GM23338 (cell line): Measurements from ENCODE around the gene MSH2. TPM values are rescaled to one million over a fixed set of nuclear protein-coding genes. Genes with fewer than 3 reads are reported as not detected.

ENCODE experiments used
- ATAC-seq: fragments of 200-7000 bp; cut with Tn5 transposase; 3 replicates; pipeline ENCODE4 v1.9.1; 2020
- DNase-seq: peaks from one replicate; pipeline ENCODE4 v3.0.0-alpha.2; 2015; ENCODE audit warnings: low spot score
- H2AFZ ChIP-seq: fragments of 200-600 bp; sonication (generic); 2 replicates; pipeline ENCODE4 v1.8.0; 2016; ENCODE audit warnings: antibody characterized with exemption, mild to moderate bottlenecking, moderate library complexity
- H3F3A ChIP-seq: fragments of 200-600 bp; sonication (generic); replicated peaks from 2 replicates; pipeline ENCODE4 v1.8.0; 2017; ENCODE audit warnings: antibody characterized with exemption, mixed run types, low read depth
- H3K27ac ChIP-seq: fragments of 200-600 bp; sonication (generic); 2 replicates; pipeline ENCODE4 v1.6.1; 2016; ENCODE audit warnings: low read depth
- H3K27me3 ChIP-seq: fragments of 200-600 bp; sonication (generic); 2 replicates; pipeline ENCODE4 v1.8.0; 2016; ENCODE audit warnings: mild to moderate bottlenecking, mixed run types, moderate library complexity; ENCODE audit not compliant: insufficient read depth
- H3K36me3 ChIP-seq: fragments of 200-600 bp; sonication (generic); 2 replicates; pipeline ENCODE4 v1.8.0; 2016; ENCODE audit warnings: mild to moderate bottlenecking; ENCODE audit not compliant: insufficient read depth
- H3K4me1 ChIP-seq: fragments of 200-600 bp; sonication (generic); 2 replicates; pipeline ENCODE4 v1.8.0; 2016; ENCODE audit warnings: mild to moderate bottlenecking, moderate library complexity; ENCODE audit not compliant: insufficient read depth
- H3K4me2 ChIP-seq: fragments of 200-600 bp; sonication (generic); 2 replicates; pipeline ENCODE4 v1.7.1; 2017; ENCODE audit warnings: mixed run types
- H3K4me3 ChIP-seq: fragments of 200-600 bp; sonication (generic); 2 replicates; pipeline ENCODE4 v1.6.1; 2016; ENCODE audit warnings: mixed run types
- H3K79me2 ChIP-seq: fragments of 200-600 bp; sonication (generic); replicated peaks from 2 replicates; pipeline ENCODE4 v1.8.0; 2017; ENCODE audit warnings: mild to moderate bottlenecking; ENCODE audit not compliant: insufficient read depth
- H3K9me2 ChIP-seq: fragments of 200-600 bp; sonication (generic); 2 replicates; pipeline ENCODE4 v1.8.0; 2017; ENCODE audit not compliant: insufficient read depth
- H4K20me1 ChIP-seq: fragments of 200-600 bp; sonication (generic); replicated peaks from 2 replicates; pipeline ENCODE4 v1.8.0; 2017; ENCODE audit warnings: mild to moderate bottlenecking; ENCODE audit not compliant: insufficient read depth
- H3K27ac Mint-ChIP-seq: 2 replicates; pipeline ENCODE4 v1.8.0; 2020; ENCODE audit warnings: inconsistent platforms, mild to moderate bottlenecking, moderate library complexity, mixed read lengths
- H3K27me3 Mint-ChIP-seq: 3 replicates; pipeline ENCODE4 v1.8.0; 2022; ENCODE audit warnings: low read depth, mild to moderate bottlenecking, moderate library complexity, mixed read lengths, inconsistent platforms; ENCODE audit not compliant: insufficient read depth, poor library complexity
- H3K36me3 Mint-ChIP-seq: 3 replicates; pipeline ENCODE4 v1.8.0; 2021; ENCODE audit warnings: low read depth, mild to moderate bottlenecking, inconsistent platforms, moderate library complexity, mixed read lengths
- H3K4me1 Mint-ChIP-seq: 3 replicates; pipeline ENCODE4 v1.8.0; 2020; ENCODE audit warnings: mild to moderate bottlenecking, inconsistent platforms, mixed read lengths
- H3K4me3 Mint-ChIP-seq: 3 replicates; pipeline ENCODE4 v1.8.0; 2021; ENCODE audit warnings: moderate library complexity, mild to moderate bottlenecking, inconsistent platforms, mixed read lengths
- H3K9me3 Mint-ChIP-seq: 3 replicates; pipeline ENCODE4 v1.8.0; 2020; ENCODE audit warnings: moderate library complexity, mild to moderate bottlenecking, inconsistent platforms, mixed read lengths
- CREB1 ChIP-seq: fragments of 250-450 bp; sonication (Bioruptor Pico); IDR thresholded peaks from 2 replicates; pipeline ENCODE4 v1.5.0; 2020; ENCODE audit warnings: low read depth, mild to moderate bottlenecking, moderate library complexity
- EZH2 ChIP-seq: fragments of 200-600 bp; sonication (generic); IDR thresholded peaks from one replicate; pipeline ENCODE4 v1.8.0; 2017; ENCODE audit warnings: antibody characterized with exemption, mild to moderate bottlenecking, low read depth; ENCODE audit not compliant: unreplicated experiment
- EZH2phosphoT487 ChIP-seq: fragments of 200-600 bp; sonication (generic); IDR thresholded peaks from one replicate; pipeline ENCODE4 v1.8.1; 2018; ENCODE audit warnings: antibody characterized with exemption; ENCODE audit not compliant: unreplicated experiment
- JUNB ChIP-seq: IDR thresholded peaks from one replicate; pipeline ENCODE4 v1.6.1; 2016; ENCODE audit warnings: antibody characterized with exemption; ENCODE audit not compliant: unreplicated experiment
- NANOG ChIP-seq: IDR thresholded peaks from 2 replicates; pipeline ENCODE4 v1.6.1; 2016; ENCODE audit warnings: antibody characterized with exemption, borderline replicate concordance
- POLR2AphosphoS5 ChIP-seq: IDR thresholded peaks from 2 replicates; pipeline ENCODE4 v1.6.1; 2016; ENCODE audit warnings: antibody characterized with exemption, low read depth
- STAT1 ChIP-seq: IDR thresholded peaks from one replicate; pipeline ENCODE4 v1.6.1; 2016; ENCODE audit warnings: antibody characterized with exemption; ENCODE audit not compliant: unreplicated experiment
- ZNF114 ChIP-seq: fragments of 250-450 bp; sonication (Bioruptor Pico); IDR thresholded peaks from 2 replicates; pipeline ENCODE4 v1.5.0; 2020; ENCODE audit warnings: mild to moderate bottlenecking, moderate library complexity
- ZNF331 ChIP-seq: fragments of 250-450 bp; sonication (Bioruptor Pico); IDR thresholded peaks from 2 replicates; pipeline ENCODE4 v1.5.0; 2020; ENCODE audit warnings: low read depth, mild to moderate bottlenecking, moderate library complexity
- polyA plus RNA-seq: library from polyadenylated mRNA; unstranded; fragments of >200 nt; fragmentation: Nextera tagmentation; extraction: Ambion mirVana; gene quantifications from 2 replicates; pipeline ENCODE4 v1.2.1, GENCODE V29; 2016
- total RNA-seq: library from RNA; depleted of rRNA; stranded (reverse); fragments of >200 nt; shearing (Covaris generic); gene quantifications from 2 replicates; pipeline ENCODE4 v1.2.3, GENCODE V29; 2014
- TF ChIP-seq, protein P1 (sequence below), 2 experiments: fragments of 200-600 bp in 1 of 2; sonication (generic) in 1 of 2; conservative IDR thresholded peaks; 2 replicates each; pipeline versions ENCODE4 v1.5.1 to v1.6.1; 2016 to 2017; ENCODE audit warnings: antibody characterized with exemption in 2 of 2, low read depth in 2 of 2, mild to moderate bottlenecking in 2 of 2, moderate library complexity in 1 of 2
- TF ChIP-seq, protein P2 (sequence below): IDR thresholded peaks from 2 replicates; pipeline ENCODE4 v1.6.1; 2016; ENCODE audit warnings: antibody characterized with exemption
- TF ChIP-seq, protein P3 (sequence below): IDR thresholded peaks from one replicate; pipeline ENCODE4 v1.6.1; 2018; ENCODE audit warnings: antibody characterized with exemption; ENCODE audit not compliant: unreplicated experiment
- TF ChIP-seq, protein P4 (sequence below): fragments of 250-450 bp; sonication (Bioruptor Pico); IDR thresholded peaks from 2 replicates; pipeline ENCODE4 v1.5.0; 2020; ENCODE audit warnings: mild to moderate bottlenecking, moderate library complexity

The MSH2 gene
- total and polyA plus RNA-seq, 2 experiments from 2014 or later: 156 to 249 TPM

DNA sequence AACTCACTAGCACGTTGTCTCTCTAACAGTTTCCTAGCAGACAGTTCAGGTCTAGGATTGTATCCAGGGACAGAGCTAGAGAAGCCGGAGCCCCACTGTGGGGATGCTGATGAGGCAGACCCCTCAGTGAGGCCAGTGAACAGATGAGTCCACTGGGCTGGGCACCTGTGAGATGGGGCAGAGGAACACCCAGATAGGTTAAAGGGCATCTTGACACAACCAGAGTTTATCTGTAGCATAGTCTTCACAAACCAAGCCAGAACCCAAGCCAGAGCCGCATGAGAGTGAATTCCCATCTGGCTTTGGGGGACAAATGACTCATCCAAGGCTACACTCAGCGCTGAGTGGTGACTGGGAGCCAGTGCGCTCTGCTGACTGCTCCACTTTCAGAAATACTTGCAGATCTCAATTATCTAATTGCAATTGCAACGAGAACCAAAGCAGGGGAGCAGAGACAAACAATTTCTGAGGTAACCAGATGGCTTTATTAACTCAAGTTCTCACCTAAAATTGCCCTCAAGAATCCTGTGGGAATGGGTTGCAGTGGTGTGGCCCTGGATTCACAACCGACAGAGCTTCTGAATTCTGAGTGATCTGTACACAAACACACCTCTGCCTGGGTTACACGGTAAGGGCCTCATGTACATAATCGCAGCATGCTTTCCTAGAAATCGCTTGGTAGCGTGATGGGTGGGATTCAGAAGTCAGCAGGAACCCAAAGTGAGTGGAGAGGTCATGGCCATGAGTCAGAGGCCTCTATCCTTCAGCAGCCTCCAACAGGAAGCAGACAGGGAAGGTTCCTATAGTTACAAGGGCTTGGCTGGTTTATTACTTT lies 48.7 kb upstream of the MSH2 start:
- no peak overlapping the region for H3K4me3 Mint-ChIP-seq
- ATAC-seq: no peak; the same call in 2 of the 3 replicates
- H3K27me3 Mint-ChIP-seq: no peaks in the 10 kb centered on the region
- no peaks in the 10 kb centered on the region for H3K9me3 Mint-ChIP-seq
- H3K27ac ChIP-seq: no peak overlapping the region
- H3K36me3 ChIP-seq: no peaks in the 10 kb centered on the region
- H3K9me2 ChIP-seq: no peaks in the 10 kb centered on the region
- H3K4me2 ChIP-seq: no peak overlapping the region
- H4K20me1 ChIP-seq: no peaks in the 10 kb centered on the region
- H3K4me1 ChIP-seq: no peaks in the 10 kb centered on the region; the same call in 1 of the 2 replicates
- no peak overlapping the region for H3K27ac Mint-ChIP-seq
- TF ChIP-seq EZH2 (no peak), EZH2phosphoT487 (no peak), JUNB (no peak), POLR2AphosphoS5 (no peak), ZNF331 (CRISPR knock-in tag) (no peak), STAT1 (no peak), NANOG (no peak), ZNF114 (CRISPR knock-in tag) (no peak), CREB1 (no peak)
- TF ChIP-seq, protein P1, sequence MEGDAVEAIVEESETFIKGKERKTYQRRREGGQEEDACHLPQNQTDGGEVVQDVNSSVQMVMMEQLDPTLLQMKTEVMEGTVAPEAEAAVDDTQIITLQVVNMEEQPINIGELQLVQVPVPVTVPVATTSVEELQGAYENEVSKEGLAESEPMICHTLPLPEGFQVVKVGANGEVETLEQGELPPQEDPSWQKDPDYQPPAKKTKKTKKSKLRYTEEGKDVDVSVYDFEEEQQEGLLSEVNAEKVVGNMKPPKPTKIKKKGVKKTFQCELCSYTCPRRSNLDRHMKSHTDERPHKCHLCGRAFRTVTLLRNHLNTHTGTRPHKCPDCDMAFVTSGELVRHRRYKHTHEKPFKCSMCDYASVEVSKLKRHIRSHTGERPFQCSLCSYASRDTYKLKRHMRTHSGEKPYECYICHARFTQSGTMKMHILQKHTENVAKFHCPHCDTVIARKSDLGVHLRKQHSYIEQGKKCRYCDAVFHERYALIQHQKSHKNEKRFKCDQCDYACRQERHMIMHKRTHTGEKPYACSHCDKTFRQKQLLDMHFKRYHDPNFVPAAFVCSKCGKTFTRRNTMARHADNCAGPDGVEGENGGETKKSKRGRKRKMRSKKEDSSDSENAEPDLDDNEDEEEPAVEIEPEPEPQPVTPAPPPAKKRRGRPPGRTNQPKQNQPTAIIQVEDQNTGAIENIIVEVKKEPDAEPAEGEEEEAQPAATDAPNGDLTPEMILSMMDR (conservative IDR thresholded peaks at IDR 0.05; ENCODE audit: low read depth in 2 of 2): no peak
- TF ChIP-seq, protein P2, sequence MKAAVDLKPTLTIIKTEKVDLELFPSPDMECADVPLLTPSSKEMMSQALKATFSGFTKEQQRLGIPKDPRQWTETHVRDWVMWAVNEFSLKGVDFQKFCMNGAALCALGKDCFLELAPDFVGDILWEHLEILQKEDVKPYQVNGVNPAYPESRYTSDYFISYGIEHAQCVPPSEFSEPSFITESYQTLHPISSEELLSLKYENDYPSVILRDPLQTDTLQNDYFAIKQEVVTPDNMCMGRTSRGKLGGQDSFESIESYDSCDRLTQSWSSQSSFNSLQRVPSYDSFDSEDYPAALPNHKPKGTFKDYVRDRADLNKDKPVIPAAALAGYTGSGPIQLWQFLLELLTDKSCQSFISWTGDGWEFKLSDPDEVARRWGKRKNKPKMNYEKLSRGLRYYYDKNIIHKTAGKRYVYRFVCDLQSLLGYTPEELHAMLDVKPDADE: no peak
- TF ChIP-seq, protein P3, sequence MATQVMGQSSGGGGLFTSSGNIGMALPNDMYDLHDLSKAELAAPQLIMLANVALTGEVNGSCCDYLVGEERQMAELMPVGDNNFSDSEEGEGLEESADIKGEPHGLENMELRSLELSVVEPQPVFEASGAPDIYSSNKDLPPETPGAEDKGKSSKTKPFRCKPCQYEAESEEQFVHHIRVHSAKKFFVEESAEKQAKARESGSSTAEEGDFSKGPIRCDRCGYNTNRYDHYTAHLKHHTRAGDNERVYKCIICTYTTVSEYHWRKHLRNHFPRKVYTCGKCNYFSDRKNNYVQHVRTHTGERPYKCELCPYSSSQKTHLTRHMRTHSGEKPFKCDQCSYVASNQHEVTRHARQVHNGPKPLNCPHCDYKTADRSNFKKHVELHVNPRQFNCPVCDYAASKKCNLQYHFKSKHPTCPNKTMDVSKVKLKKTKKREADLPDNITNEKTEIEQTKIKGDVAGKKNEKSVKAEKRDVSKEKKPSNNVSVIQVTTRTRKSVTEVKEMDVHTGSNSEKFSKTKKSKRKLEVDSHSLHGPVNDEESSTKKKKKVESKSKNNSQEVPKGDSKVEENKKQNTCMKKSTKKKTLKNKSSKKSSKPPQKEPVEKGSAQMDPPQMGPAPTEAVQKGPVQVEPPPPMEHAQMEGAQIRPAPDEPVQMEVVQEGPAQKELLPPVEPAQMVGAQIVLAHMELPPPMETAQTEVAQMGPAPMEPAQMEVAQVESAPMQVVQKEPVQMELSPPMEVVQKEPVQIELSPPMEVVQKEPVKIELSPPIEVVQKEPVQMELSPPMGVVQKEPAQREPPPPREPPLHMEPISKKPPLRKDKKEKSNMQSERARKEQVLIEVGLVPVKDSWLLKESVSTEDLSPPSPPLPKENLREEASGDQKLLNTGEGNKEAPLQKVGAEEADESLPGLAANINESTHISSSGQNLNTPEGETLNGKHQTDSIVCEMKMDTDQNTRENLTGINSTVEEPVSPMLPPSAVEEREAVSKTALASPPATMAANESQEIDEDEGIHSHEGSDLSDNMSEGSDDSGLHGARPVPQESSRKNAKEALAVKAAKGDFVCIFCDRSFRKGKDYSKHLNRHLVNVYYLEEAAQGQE: no peak
- TF ChIP-seq, protein P4, sequence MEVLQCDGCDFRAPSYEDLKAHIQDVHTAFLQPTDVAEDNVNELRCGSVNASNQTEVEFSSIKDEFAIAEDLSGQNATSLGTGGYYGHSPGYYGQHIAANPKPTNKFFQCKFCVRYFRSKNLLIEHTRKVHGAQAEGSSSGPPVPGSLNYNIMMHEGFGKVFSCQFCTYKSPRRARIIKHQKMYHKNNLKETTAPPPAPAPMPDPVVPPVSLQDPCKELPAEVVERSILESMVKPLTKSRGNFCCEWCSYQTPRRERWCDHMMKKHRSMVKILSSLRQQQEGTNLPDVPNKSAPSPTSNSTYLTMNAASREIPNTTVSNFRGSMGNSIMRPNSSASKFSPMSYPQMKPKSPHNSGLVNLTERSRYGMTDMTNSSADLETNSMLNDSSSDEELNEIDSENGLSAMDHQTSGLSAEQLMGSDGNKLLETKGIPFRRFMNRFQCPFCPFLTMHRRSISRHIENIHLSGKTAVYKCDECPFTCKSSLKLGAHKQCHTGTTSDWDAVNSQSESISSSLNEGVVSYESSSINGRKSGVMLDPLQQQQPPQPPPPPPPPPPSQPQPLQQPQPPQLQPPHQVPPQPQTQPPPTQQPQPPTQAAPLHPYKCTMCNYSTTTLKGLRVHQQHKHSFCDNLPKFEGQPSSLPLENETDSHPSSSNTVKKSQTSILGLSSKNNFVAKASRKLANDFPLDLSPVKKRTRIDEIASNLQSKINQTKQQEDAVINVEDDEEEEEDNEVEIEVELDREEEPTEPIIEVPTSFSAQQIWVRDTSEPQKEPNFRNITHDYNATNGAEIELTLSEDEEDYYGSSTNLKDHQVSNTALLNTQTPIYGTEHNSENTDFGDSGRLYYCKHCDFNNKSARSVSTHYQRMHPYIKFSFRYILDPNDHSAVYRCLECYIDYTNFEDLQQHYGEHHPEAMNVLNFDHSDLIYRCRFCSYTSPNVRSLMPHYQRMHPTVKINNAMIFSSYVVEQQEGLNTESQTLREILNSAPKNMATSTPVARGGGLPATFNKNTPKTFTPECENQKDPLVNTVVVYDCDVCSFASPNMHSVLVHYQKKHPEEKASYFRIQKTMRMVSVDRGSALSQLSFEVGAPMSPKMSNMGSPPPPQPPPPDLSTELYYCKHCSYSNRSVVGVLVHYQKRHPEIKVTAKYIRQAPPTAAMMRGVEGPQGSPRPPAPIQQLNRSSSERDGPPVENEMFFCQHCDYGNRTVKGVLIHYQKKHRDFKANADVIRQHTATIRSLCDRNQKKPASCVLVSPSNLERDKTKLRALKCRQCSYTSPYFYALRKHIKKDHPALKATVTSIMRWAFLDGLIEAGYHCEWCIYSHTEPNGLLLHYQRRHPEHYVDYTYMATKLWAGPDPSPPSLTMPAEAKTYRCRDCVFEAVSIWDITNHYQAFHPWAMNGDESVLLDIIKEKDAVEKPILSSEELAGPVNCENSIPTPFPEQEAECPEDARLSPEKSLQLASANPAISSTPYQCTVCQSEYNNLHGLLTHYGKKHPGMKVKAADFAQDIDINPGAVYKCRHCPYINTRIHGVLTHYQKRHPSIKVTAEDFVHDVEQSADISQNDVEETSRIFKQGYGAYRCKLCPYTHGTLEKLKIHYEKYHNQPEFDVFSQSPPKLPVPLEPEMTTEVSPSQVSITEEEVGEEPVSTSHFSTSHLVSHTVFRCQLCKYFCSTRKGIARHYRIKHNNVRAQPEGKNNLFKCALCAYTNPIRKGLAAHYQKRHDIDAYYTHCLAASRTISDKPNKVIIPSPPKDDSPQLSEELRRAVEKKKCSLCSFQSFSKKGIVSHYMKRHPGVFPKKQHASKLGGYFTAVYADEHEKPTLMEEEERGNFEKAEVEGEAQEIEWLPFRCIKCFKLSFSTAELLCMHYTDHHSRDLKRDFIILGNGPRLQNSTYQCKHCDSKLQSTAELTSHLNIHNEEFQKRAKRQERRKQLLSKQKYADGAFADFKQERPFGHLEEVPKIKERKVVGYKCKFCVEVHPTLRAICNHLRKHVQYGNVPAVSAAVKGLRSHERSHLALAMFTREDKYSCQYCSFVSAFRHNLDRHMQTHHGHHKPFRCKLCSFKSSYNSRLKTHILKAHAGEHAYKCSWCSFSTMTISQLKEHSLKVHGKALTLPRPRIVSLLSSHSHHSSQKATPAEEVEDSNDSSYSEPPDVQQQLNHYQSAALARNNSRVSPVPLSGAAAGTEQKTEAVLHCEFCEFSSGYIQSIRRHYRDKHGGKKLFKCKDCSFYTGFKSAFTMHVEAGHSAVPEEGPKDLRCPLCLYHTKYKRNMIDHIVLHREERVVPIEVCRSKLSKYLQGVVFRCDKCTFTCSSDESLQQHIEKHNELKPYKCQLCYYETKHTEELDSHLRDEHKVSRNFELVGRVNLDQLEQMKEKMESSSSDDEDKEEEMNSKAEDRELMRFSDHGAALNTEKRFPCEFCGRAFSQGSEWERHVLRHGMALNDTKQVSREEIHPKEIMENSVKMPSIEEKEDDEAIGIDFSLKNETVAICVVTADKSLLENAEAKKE (CRISPR knock-in tag): no peak
- H3K27me3 ChIP-seq: no peaks in the 10 kb centered on the region
- H3K4me3 ChIP-seq: no peak overlapping the region
- H3F3A ChIP-seq: no peaks in the 10 kb centered on the region
- H3K4me1 Mint-ChIP-seq: peaks cover 6% of the 10 kb centered on the region
- DNase-seq: no peak
- no peak overlapping the region for H2AFZ ChIP-seq
- no peaks in the 10 kb centered on the region for H3K36me3 Mint-ChIP-seq
- no peaks in the 10 kb centered on the region for H3K79me2 ChIP-seq
